ENCODE data around the gene ZNF90. TPM values are rescaled to one million over a fixed set of nuclear protein-coding genes. Genes with fewer than 3 reads are reported as not detected.
A peak's percentile ranks its signal among the peaks of the same experiment; 100 is the strongest.

ZNF90 gene
- total RNA-seq, 1 experiment from 2014 or later: 88.7 TPM

DNA sequence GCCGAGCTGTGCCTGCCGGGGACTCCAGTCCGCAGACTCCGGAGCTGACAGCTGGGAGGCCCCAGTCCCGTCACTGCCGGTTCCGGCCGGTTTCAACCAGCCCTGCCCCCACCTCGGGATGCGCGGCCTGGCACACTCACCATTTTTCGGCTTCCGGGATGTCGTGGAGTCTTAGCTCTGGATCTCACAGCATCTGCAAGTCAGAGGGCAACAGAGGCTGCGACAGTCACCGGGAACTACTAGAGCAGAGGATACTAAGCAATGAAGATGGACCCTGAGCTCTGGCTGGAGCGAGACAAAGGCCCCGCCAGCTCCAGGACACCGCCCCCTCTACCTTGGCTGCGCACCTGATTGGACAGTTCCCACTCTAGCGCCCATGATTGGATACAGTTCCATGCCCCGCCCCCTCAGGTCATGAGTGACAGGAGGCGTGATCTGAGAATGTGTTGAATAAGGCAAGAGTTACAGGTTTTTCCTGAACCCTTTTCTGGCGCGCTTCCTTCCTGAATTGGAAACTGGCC lies 38.5 kb upstream of the ZNF90 start, which contains the start of gene ZNF682:
ZNF682 (minus strand) TSS at position 303 of the 521 bp plus-strand sequence; CDS start at position 143, 160 bp downstream.
- Histone ChIP-seq H4K5ac (ENCODE audit: insufficient read length, low read depth, low read length) (peak within 1 kb of the TSS; percentile 56), H3T11ph (ENCODE audit: low read length) (no peak within 1 kb of the TSS), H2BK12ac (ENCODE audit: insufficient read length, low read depth, low read length) (no peak within 1 kb of the TSS), H4K8ac (replicated peaks; ENCODE audit: insufficient read length, low read depth, low read length) (no peak within 1 kb of the TSS), H4K91ac (ENCODE audit: insufficient read length, low read depth, low read length) (no peak within 1 kb of the TSS), H3K23me2 (ENCODE audit: insufficient read length, low read depth, low read length, poor library complexity, severe bottlenecking) (peaks cover 3% of the 10 kb centered on the region), H2BK20ac (ENCODE audit: low read depth, low read length, poor library complexity, severe bottlenecking) (no peak within 1 kb of the TSS), H3K18ac (ENCODE audit: insufficient read length, low read depth, low read length) (peak within 1 kb of the TSS; percentile 91), H3K27me3 (ENCODE audit: insufficient read depth, low read length) (no peaks in the 10 kb centered on the region), H3K79me1 (ENCODE audit: insufficient read depth, low read depth, low read length, poor library complexity, severe bottlenecking) (no peaks in the 10 kb centered on the region), H3K9ac (ENCODE audit: extremely low read depth, insufficient read length, low read length) (peak within 1 kb of the TSS; percentile 93), H3K23ac (ENCODE audit: insufficient read length, low read depth, low read length) (no peak within 1 kb of the TSS), H3K14ac (ENCODE audit: insufficient read depth, low read length) (peak within 1 kb of the TSS; percentile 87), H2AK5ac (ENCODE audit: insufficient read length, low read length) (no peak within 1 kb of the TSS), H2BK5ac (ENCODE audit: insufficient read length, low read length) (peak within 1 kb of the TSS; percentile 10), H4K20me1 (ENCODE audit: control insufficient read depth, insufficient read depth, insufficient read length) (no peaks in the 10 kb centered on the region), H3K9me3 (ENCODE audit: control insufficient read depth, low read depth, low read length) (no peaks in the 10 kb centered on the region), H2BK120ac (ENCODE audit: low read depth, low read length, poor library complexity, severe bottlenecking) (no peak within 1 kb of the TSS), H3K27ac (ENCODE audit: insufficient read length, low read depth, low read length) (peak within 1 kb of the TSS; percentile 85), H2AFZ (ENCODE audit: low read length) (no peak within 1 kb of the TSS), H3K79me2 (ENCODE audit: insufficient read depth, low read length) (peaks cover 5% of the 10 kb centered on the region; the same call in 1 of the 2 replicates), H3K4me1 (ENCODE audit: insufficient read depth, low read length) (peaks cover 4% of the 10 kb centered on the region; the same call in 1 of the 2 replicates), H2BK15ac (ENCODE audit: low read depth, low read length) (no peak within 1 kb of the TSS), H3K4me2 (ENCODE audit: insufficient read depth, insufficient read length, low read length) (peak within 1 kb of the TSS; percentile 71), H3K56ac (ENCODE audit: insufficient read length, low read depth, low read length) (no peak within 1 kb of the TSS), H3K4ac (ENCODE audit: low read depth, low read length) (no peak within 1 kb of the TSS)
- Mint-ChIP-seq H3K27ac (peak within 1 kb of the TSS; percentile 97 to 99 (median 99)), H3K36me3 (ENCODE audit: insufficient read depth in 1 of 3, low read depth in 3 of 3) (peaks cover 6 to 15% (median 10%) of the 10 kb centered on the region in 3 experiments), H3K4me3 (peak within 1 kb of the TSS; percentile 91 to 95), H3K4me1 (peaks cover 15 to 17% of the 10 kb centered on the region in 2 experiments), H3K9me3 (peaks cover 0 to 10% of the 10 kb centered on the region in 2 experiments; a peak in 3 of 5 replicates), H3K27me3 (ENCODE audit: low read depth) (no peaks in the 10 kb centered on the region)
- peak; percentile 97 for DNase-seq
- WGBS (ENCODE audit: extremely low coverage, insufficient read length, low lambda C conversion rate): no CpG with 5 or more reads among the region's 25 CpGs
- TF ChIP-seq, protein P1, sequence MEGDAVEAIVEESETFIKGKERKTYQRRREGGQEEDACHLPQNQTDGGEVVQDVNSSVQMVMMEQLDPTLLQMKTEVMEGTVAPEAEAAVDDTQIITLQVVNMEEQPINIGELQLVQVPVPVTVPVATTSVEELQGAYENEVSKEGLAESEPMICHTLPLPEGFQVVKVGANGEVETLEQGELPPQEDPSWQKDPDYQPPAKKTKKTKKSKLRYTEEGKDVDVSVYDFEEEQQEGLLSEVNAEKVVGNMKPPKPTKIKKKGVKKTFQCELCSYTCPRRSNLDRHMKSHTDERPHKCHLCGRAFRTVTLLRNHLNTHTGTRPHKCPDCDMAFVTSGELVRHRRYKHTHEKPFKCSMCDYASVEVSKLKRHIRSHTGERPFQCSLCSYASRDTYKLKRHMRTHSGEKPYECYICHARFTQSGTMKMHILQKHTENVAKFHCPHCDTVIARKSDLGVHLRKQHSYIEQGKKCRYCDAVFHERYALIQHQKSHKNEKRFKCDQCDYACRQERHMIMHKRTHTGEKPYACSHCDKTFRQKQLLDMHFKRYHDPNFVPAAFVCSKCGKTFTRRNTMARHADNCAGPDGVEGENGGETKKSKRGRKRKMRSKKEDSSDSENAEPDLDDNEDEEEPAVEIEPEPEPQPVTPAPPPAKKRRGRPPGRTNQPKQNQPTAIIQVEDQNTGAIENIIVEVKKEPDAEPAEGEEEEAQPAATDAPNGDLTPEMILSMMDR (conservative IDR thresholded peaks at IDR 0.05): no peak

Data from H9 (cell line).